ENCODE results near the gene ZIK1. TPM values are rescaled to one million over a fixed set of nuclear protein-coding genes. Genes with fewer than 3 reads are reported as not detected.

The ZIK1 gene
- 3.9 and 7.7 TPM in 2 replicates for total RNA-seq

GRCh38 chr19:57583521-57584416, at the start of gene ZIK1:
ZIK1 (plus strand) TSS chr19:57584145; CDS start chr19:57584357, 212 bp downstream.
- DNase-seq (ENCODE audit: low read depth in 2 of 2): peak; percentile 69 to 70

- DNase-seq (ENCODE audit: low read depth in 2 of 2): no peak
Measured at GRCh38 chr19:57537953-57538547, 45.9 kb upstream of the ZIK1 start.

GRCh38 chr19:57546513-57546912, 37.4 kb upstream of the ZIK1 start:
- DNase-seq (ENCODE audit: low read depth in 2 of 2): no peak

- DNase-seq (ENCODE audit: low read depth in 2 of 2): no peak
Measured at GRCh38 chr19:57552432-57552831, 31.5 kb upstream of the ZIK1 start.

- no peak for DNase-seq (ENCODE audit: low read depth in 2 of 2)
Measured at GRCh38 chr19:57557659-57558058, 26.3 kb upstream of the ZIK1 start.

- peak in 1 of 2 donors; percentile 14 for DNase-seq (ENCODE audit: low read depth in 2 of 2)
Measured at GRCh38 chr19:57558525-57558924, 25.4 kb upstream of the ZIK1 start.

GRCh38 chr19:57559008-57559403, 24.9 kb upstream of the ZIK1 start:
- peak in 1 of 2 donors; percentile 28 for DNase-seq (ENCODE audit: low read depth in 2 of 2)

- peak; percentile 72 to 91 for DNase-seq (ENCODE audit: low read depth in 2 of 2)
Measured at GRCh38 chr19:57559404-57560025, 24.4 kb upstream of the ZIK1 start, which contains the start of gene ZNF550. ZNF550 (minus strand) TSS chr19:57559863; CDS start chr19:57559682, 181 bp downstream.

- DNase-seq (ENCODE audit: low read depth in 2 of 2): peak in 1 of 2 donors; percentile 5
Measured at GRCh38 chr19:57560049-57560491, 23.9 kb upstream of the ZIK1 start.

- no peak for DNase-seq (ENCODE audit: low read depth in 2 of 2)
Measured at GRCh38 chr19:57563547-57563946, 20.4 kb upstream of the ZIK1 start.

- peak; percentile 30 to 61 for DNase-seq (ENCODE audit: low read depth in 2 of 2)
Measured at GRCh38 chr19:57566396-57567265, 17.3 kb upstream of the ZIK1 start.

- DNase-seq (ENCODE audit: low read depth in 2 of 2): no peak
Measured at GRCh38 chr19:57570707-57571106, 13.2 kb upstream of the ZIK1 start.

GRCh38 chr19:57572415-57572947, 11.5 kb upstream of the ZIK1 start:
- no peak for DNase-seq (ENCODE audit: low read depth in 2 of 2)

- DNase-seq (ENCODE audit: low read depth in 2 of 2): no peak
Measured at GRCh38 chr19:57576661-57577060, 7.3 kb upstream of the ZIK1 start.

- DNase-seq (ENCODE audit: low read depth in 2 of 2): peak; percentile 96 to 97
Measured at GRCh38 chr19:57578487-57579205, 5.3 kb upstream of the ZIK1 start, which contains the start of gene ZNF416. ZNF416 (minus strand) TSS chr19:57578911; CDS start chr19:57578704, 207 bp downstream.

- no peak for DNase-seq (ENCODE audit: low read depth in 2 of 2)
Measured at GRCh38 chr19:57583104-57583520, 833 bp upstream of the ZIK1 start.

GRCh38 chr19:57587529-57587928, 3.6 kb downstream of the ZIK1 start:
- DNase-seq (ENCODE audit: low read depth in 2 of 2): no peak

- DNase-seq (ENCODE audit: low read depth in 2 of 2): no peak
Measured at GRCh38 chr19:57599377-57599760, 15.4 kb downstream of the ZIK1 start.

GRCh38 chr19:57599761-57600383, 15.9 kb downstream of the ZIK1 start, which contains the start of gene ZNF530:
ZNF530 (plus strand) TSS chr19:57599885; CDS start chr19:57604346, 4,461 bp downstream.
- peak; percentile 85 to 90 for DNase-seq (ENCODE audit: low read depth in 2 of 2)

Measured in dermis microvascular lymphatic vessel endothelial cell (primary cell).